ENCODE data around the gene KCNQ5. TPM values are rescaled to one million over a fixed set of nuclear protein-coding genes. Genes with fewer than 3 reads are reported as not detected.

The KCNQ5 gene
- total RNA-seq, 1 experiment from 2014 or later = 0.07 TPM

DNA sequence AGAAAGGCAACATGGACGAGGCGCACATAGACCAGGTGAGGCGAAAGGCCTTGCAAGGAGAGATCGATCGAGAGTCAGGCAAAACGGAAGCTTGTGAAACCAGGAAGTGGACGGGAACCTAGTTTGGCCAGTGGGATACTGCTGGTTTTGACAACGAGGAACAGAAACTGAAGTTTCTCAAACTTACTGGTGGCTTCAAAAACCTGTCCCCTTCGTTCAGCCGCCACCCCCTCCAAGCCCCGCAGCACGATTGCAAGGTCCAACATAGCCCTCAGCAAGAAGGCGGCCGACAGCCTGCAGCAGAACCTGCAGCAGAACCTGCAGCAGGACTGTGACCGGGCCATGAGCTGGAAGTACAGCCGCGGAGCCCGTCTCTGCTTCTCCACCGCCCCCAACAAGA lies 365.4 kb downstream of the KCNQ5 start:
- no peak overlapping the region for H2BK5ac ChIP-seq (ENCODE audit: insufficient read length, low read length)
- no peak overlapping the region for H2BK12ac ChIP-seq (ENCODE audit: insufficient read length, low read depth, low read length)
- no peak overlapping the region for H4K5ac ChIP-seq (ENCODE audit: insufficient read length, low read depth, low read length)
- H4K91ac ChIP-seq (ENCODE audit: insufficient read length, low read depth, low read length) = no peak overlapping the region
- H4K8ac ChIP-seq (replicated peaks; ENCODE audit: insufficient read length, low read depth, low read length) = no peak overlapping the region
- H2BK20ac ChIP-seq (ENCODE audit: low read depth, low read length, poor library complexity, severe bottlenecking) = no peak overlapping the region
- no peak overlapping the region for H3K23ac ChIP-seq (ENCODE audit: insufficient read length, low read depth, low read length)
- H3K56ac ChIP-seq (ENCODE audit: insufficient read length, low read depth, low read length) = no peak overlapping the region
- H4K20me1 ChIP-seq (ENCODE audit: control insufficient read depth, insufficient read depth, insufficient read length) = no peaks in the 10 kb centered on the region
- H3K27me3 ChIP-seq (ENCODE audit: insufficient read depth, low read length) = no peaks in the 10 kb centered on the region
- no peak overlapping the region for H2BK120ac ChIP-seq (ENCODE audit: low read depth, low read length, poor library complexity, severe bottlenecking)
- H3K4me2 ChIP-seq (ENCODE audit: insufficient read depth, insufficient read length, low read length) = no peak overlapping the region
- H3K79me1 ChIP-seq (ENCODE audit: insufficient read depth, low read depth, low read length, poor library complexity, severe bottlenecking) = no peaks in the 10 kb centered on the region
- WGBS (ENCODE audit: extremely low coverage, insufficient read length, low lambda C conversion rate) = no CpG with 5 or more reads among the region's 19 CpGs
- H3K9me3 Mint-ChIP-seq = peaks cover 12 to 17% of the 10 kb centered on the region in 2 experiments
- H2BK15ac ChIP-seq (ENCODE audit: low read depth, low read length) = no peak overlapping the region
- no peaks in the 10 kb centered on the region for H3K23me2 ChIP-seq (ENCODE audit: insufficient read length, low read depth, low read length, poor library complexity, severe bottlenecking)
- H3K27ac ChIP-seq (ENCODE audit: insufficient read length, low read depth, low read length) = no peak overlapping the region
- H3K27ac Mint-ChIP-seq = no peak overlapping the region; a peak in 2 of 7 replicates
- no peaks in the 10 kb centered on the region for H3K9me3 ChIP-seq (ENCODE audit: control insufficient read depth, low read depth, low read length)
- H3K4me1 ChIP-seq (ENCODE audit: insufficient read depth, low read length) = no peaks in the 10 kb centered on the region
- TF ChIP-seq, protein P1, sequence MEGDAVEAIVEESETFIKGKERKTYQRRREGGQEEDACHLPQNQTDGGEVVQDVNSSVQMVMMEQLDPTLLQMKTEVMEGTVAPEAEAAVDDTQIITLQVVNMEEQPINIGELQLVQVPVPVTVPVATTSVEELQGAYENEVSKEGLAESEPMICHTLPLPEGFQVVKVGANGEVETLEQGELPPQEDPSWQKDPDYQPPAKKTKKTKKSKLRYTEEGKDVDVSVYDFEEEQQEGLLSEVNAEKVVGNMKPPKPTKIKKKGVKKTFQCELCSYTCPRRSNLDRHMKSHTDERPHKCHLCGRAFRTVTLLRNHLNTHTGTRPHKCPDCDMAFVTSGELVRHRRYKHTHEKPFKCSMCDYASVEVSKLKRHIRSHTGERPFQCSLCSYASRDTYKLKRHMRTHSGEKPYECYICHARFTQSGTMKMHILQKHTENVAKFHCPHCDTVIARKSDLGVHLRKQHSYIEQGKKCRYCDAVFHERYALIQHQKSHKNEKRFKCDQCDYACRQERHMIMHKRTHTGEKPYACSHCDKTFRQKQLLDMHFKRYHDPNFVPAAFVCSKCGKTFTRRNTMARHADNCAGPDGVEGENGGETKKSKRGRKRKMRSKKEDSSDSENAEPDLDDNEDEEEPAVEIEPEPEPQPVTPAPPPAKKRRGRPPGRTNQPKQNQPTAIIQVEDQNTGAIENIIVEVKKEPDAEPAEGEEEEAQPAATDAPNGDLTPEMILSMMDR (conservative IDR thresholded peaks at IDR 0.05) = no peak
- no peak overlapping the region for H3K14ac ChIP-seq (ENCODE audit: insufficient read depth, low read length)
- no peak overlapping the region for H3K4me3 Mint-ChIP-seq
- H3K4ac ChIP-seq (ENCODE audit: low read depth, low read length) = no peak overlapping the region
- H3K27me3 Mint-ChIP-seq (ENCODE audit: low read depth) = peaks cover 4% of the 10 kb centered on the region; the same call in 1 of the 2 replicates
- no peak for DNase-seq
- no peak overlapping the region for H3K18ac ChIP-seq (ENCODE audit: insufficient read length, low read depth, low read length)
- H3K36me3 Mint-ChIP-seq (ENCODE audit: insufficient read depth in 1 of 3, low read depth in 3 of 3) = peaks cover 5 to 11% (median 8%) of the 10 kb centered on the region in 3 experiments
- no peak overlapping the region for H3T11ph ChIP-seq (ENCODE audit: low read length)
- H3K4me1 Mint-ChIP-seq = peaks cover 0 to 7% of the 10 kb centered on the region in 2 experiments; a peak in 1 of 4 replicates
- no peaks in the 10 kb centered on the region for H3K79me2 ChIP-seq (ENCODE audit: insufficient read depth, low read length)
- no peak overlapping the region for H3K9ac ChIP-seq (ENCODE audit: extremely low read depth, insufficient read length, low read length)
- H2AK5ac ChIP-seq (ENCODE audit: insufficient read length, low read length) = no peak overlapping the region
- H2AFZ ChIP-seq (ENCODE audit: low read length) = no peak overlapping the region

Data from H9 (cell line).